Smooth muscle cell (in vitro differentiated cells): ENCODE measurements around the gene AKR1C2. TPM values are rescaled to one million over a fixed set of nuclear protein-coding genes. Genes with fewer than 3 reads are reported as not detected.
"Not testable (repeated sequence)": the region's sequence is repeated elsewhere in the genome, so short reads cannot be mapped to it uniquely, and the experiment has no call there.

Experiments
- DNase-seq: peaks from one replicate; lab custom pipeline; 2025; ENCODE audit not compliant: unreplicated experiment; lab: John Stamatoyannopoulos, UW
- H2AFZ ChIP-seq: fragments of 200-600 bp; sonication (generic); 2 replicates; pipeline ENCODE4 v1.6.0; 2016; ENCODE audit warnings: antibody characterized with exemption, low read depth, mild to moderate bottlenecking
- H3F3A ChIP-seq: fragments of 200-600 bp; sonication (generic); 2 replicates; pipeline ENCODE4 v1.6.0; 2017; ENCODE audit warnings: antibody characterized with exemption, low read depth
- H3K27ac ChIP-seq: fragments of 200-600 bp; sonication (generic); 2 replicates; pipeline ENCODE4 v1.5.1; 2016; ENCODE audit warnings: low read depth, mild to moderate bottlenecking
- H3K27me3 ChIP-seq: fragments of 200-600 bp; sonication (generic); 2 replicates; pipeline ENCODE4 v1.6.1; 2016; ENCODE audit warnings: low read depth, mild to moderate bottlenecking
- H3K36me3 ChIP-seq: fragments of 200-600 bp; sonication (generic); 2 replicates; pipeline ENCODE4 v1.5.1; 2016; ENCODE audit warnings: low read depth
- H3K4me1 ChIP-seq: fragments of 200-600 bp; sonication (generic); 2 replicates; pipeline ENCODE4 v1.5.1; 2016; ENCODE audit warnings: low read depth
- H3K4me2 ChIP-seq: fragments of 200-600 bp; sonication (generic); 2 replicates; pipeline ENCODE4 v1.6.0; 2016; ENCODE audit warnings: mild to moderate bottlenecking
- H3K4me3 ChIP-seq: fragments of 200-600 bp; sonication (generic); 2 replicates; pipeline ENCODE4 v1.5.1; 2016; ENCODE audit warnings: mild to moderate bottlenecking
- H3K79me2 ChIP-seq: fragments of 200-600 bp; sonication (generic); 2 replicates; pipeline ENCODE4 v1.6.0; 2016; ENCODE audit warnings: low read depth, mild to moderate bottlenecking
- H3K9ac ChIP-seq: fragments of 200-600 bp; sonication (generic); 2 replicates; pipeline ENCODE4 v1.6.0; 2016; ENCODE audit warnings: low read depth
- H3K9me3 ChIP-seq: fragments of 200-600 bp; sonication (generic); replicated peaks from 2 replicates; pipeline ENCODE4 v1.5.1; 2016; ENCODE audit warnings: low read depth
- H4K20me1 ChIP-seq: fragments of 200-600 bp; sonication (generic); 2 replicates; pipeline ENCODE4 v1.6.0; 2016; ENCODE audit warnings: low read depth
- WGBS: methylation state at CpG from one replicate; pipeline ENCODE4 v1.1.7; 2016; ENCODE audit warnings: low lambda C conversion rate; 5-methylcytosine and 5-hydroxymethylcytosine counted together
- polyA plus RNA-seq: library from polyadenylated mRNA; unstranded; fragments of >200 nt; fragmentation: Nextera tagmentation; extraction: Ambion mirVana; gene quantifications from 2 replicates; pipeline ENCODE4 v1.2.1, GENCODE V29; 2016
- total RNA-seq: library from RNA; depleted of rRNA; stranded (reverse); fragments of >200 nt; gene quantifications from 2 replicates; pipeline ENCODE4 v1.2.3, GENCODE V29; 2014

Gene AKR1C2
- total and polyA plus RNA-seq, 2 experiments from 2014 or later, result 6.6 to 19.6 TPM

- not testable (repeated sequence) for H3K9ac ChIP-seq, H3K4me3 ChIP-seq, H3K4me1 ChIP-seq, H3K79me2 ChIP-seq, H3F3A ChIP-seq, DNase-seq, H3K27me3 ChIP-seq, H3K27ac ChIP-seq, H3K9me3 ChIP-seq, H3K4me2 ChIP-seq, H2AFZ ChIP-seq, H3K36me3 ChIP-seq, H4K20me1 ChIP-seq
- 96% methylated on average over 2 of the region's 2 CpGs for WGBS
Observed at GRCh38 chr10:4970362-4970761, 33.3 kb downstream of the AKR1C2 start.

- H2AFZ ChIP-seq, H3K9ac ChIP-seq, H3K27ac ChIP-seq, H3K36me3 ChIP-seq, H3K27me3 ChIP-seq, H3K4me2 ChIP-seq, DNase-seq, H4K20me1 ChIP-seq, H3F3A ChIP-seq, H3K9me3 ChIP-seq, H3K4me1 ChIP-seq, H3K4me3 ChIP-seq, H3K79me2 ChIP-seq: not testable (repeated sequence)
- WGBS, result 98% methylated on average over 3 of the region's 3 CpGs
Observed at GRCh38 chr10:4969289-4969688, 34.4 kb downstream of the AKR1C2 start.

- not testable (repeated sequence) for H4K20me1 ChIP-seq, H2AFZ ChIP-seq, H3F3A ChIP-seq, DNase-seq, H3K79me2 ChIP-seq, H3K4me1 ChIP-seq, H3K36me3 ChIP-seq, H3K9ac ChIP-seq, H3K4me3 ChIP-seq, H3K27me3 ChIP-seq, H3K4me2 ChIP-seq, H3K27ac ChIP-seq, H3K9me3 ChIP-seq
- WGBS, result 98% methylated on average over 3 of the region's 3 CpGs
Observed at GRCh38 chr10:4967189-4967588, 36.5 kb downstream of the AKR1C2 start.

GRCh38 chr10:4965763-4966162 is 37.9 kb downstream of the AKR1C2 start:
- H3K9me3 ChIP-seq, H3K4me1 ChIP-seq, H3K4me3 ChIP-seq, H3K27me3 ChIP-seq, H3K79me2 ChIP-seq, DNase-seq, H4K20me1 ChIP-seq, H2AFZ ChIP-seq, H3F3A ChIP-seq, H3K27ac ChIP-seq, H3K36me3 ChIP-seq, H3K9ac ChIP-seq, H3K4me2 ChIP-seq: not testable (repeated sequence)
- WGBS, result 99% methylated on average over 4 of the region's 4 CpGs

GRCh38 chr10:4963815-4964154 is 39.9 kb downstream of the AKR1C2 start:
- Histone ChIP-seq H3K4me2 (peak overlapping the region; percentile 73), H2AFZ (peak overlapping the region; percentile 75), H3K4me3 (peak overlapping the region; percentile 28)
- not testable (repeated sequence) for H3K27ac ChIP-seq, H3K36me3 ChIP-seq, H3F3A ChIP-seq, H3K27me3 ChIP-seq, H3K9me3 ChIP-seq, H4K20me1 ChIP-seq, H3K4me1 ChIP-seq, DNase-seq, H3K79me2 ChIP-seq, H3K9ac ChIP-seq
- WGBS, result 69% methylated on average over 4 of the region's 4 CpGs

GRCh38 chr10:4962876-4963814 is 40.5 kb downstream of the AKR1C2 start, which contains the start of gene AKR1C1:
Gene AKR1C1 (plus strand): TSS chr10:4963415. CDS start chr10:4963445, 30 bp downstream.
- Histone ChIP-seq H2AFZ (peak within 1 kb of the TSS; percentile 75), H3K4me3 (peak within 1 kb of the TSS; percentile 31), H3K4me2 (peak within 1 kb of the TSS; percentile 73)
- not testable (repeated sequence) for DNase-seq, H3K36me3 ChIP-seq, H3K27me3 ChIP-seq, H3K9ac ChIP-seq, H3K4me1 ChIP-seq, H4K20me1 ChIP-seq, H3F3A ChIP-seq, H3K9me3 ChIP-seq, H3K27ac ChIP-seq, H3K79me2 ChIP-seq
- 43% methylated on average over 6 of the region's 7 CpGs for WGBS

- not testable (repeated sequence) for H3K4me1 ChIP-seq, H3K9ac ChIP-seq, H3K9me3 ChIP-seq, H3K36me3 ChIP-seq, H3F3A ChIP-seq, H2AFZ ChIP-seq, H3K4me3 ChIP-seq, H4K20me1 ChIP-seq, H3K27me3 ChIP-seq, DNase-seq, H3K79me2 ChIP-seq, H3K27ac ChIP-seq
- 67% methylated on average over 1 of the region's 1 CpG for WGBS
- peak overlapping the region; percentile 73 for H3K4me2 ChIP-seq
Observed at GRCh38 chr10:4962308-4962707, 41.3 kb downstream of the AKR1C2 start.

- not testable (repeated sequence) for H2AFZ ChIP-seq
Observed at GRCh38 chr10:4961558-4961957, 42.1 kb downstream of the AKR1C2 start.

More at GRCh38 chr10:4961558-4961957, 42.1 kb downstream of the AKR1C2 start:
- H3K4me2 ChIP-seq, H3K27ac ChIP-seq, H3K4me3 ChIP-seq, H3F3A ChIP-seq, H3K9ac ChIP-seq, H3K4me1 ChIP-seq, DNase-seq, H4K20me1 ChIP-seq, H3K36me3 ChIP-seq, H3K79me2 ChIP-seq, H3K9me3 ChIP-seq, H3K27me3 ChIP-seq: not testable (repeated sequence)
- WGBS, result 98% methylated on average over 11 of the region's 11 CpGs
